NCI-H1092 (cell line): Measurements from ENCODE around the gene TBC1D22A.
"Not testable (repeated sequence)": the region's sequence is repeated elsewhere in the genome, so short reads cannot be mapped to it uniquely, and the experiment has no call there.

Experiments
- DNase-seq: peaks from one replicate; lab custom pipeline; 2025; lab: John Stamatoyannopoulos, UW

TBC1D22A gene

GRCh38 chr22:46762238-46763050 is at the start of gene TBC1D22A:
TSS of gene TBC1D22A (plus strand) at chr22:46762650. CDS start at chr22:46762787, 137 bp downstream.
- DNase-seq, result peak; percentile 67

DNA sequence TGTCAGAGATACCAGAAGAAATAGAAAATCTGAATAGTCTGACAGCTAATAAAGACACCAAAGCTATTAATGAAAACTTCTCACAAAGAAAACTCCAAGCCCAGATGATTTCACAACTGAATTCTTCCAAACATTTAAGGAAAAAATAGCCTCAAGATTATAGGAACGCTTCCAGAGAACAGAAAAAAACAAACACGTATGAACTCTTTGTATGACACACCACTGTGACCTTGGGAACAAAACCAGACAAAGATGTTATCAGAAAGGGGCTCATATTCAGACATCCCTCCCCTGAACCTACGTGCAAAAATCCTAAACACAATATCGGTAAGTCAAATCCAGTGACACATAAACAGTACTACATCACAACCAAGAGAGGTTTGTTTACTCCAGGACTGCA is 47.9 kb upstream of the TBC1D22A start:
- no peak for DNase-seq

- DNase-seq, result no peak
These were observed 42.5 kb upstream of the TBC1D22A start for GRCh38 chr22:46719921-46720320.

- no peak for DNase-seq
These were observed 40.9 kb upstream of the TBC1D22A start for GRCh38 chr22:46721501-46722085.

GRCh38 chr22:46723882-46724281 is 38.6 kb upstream of the TBC1D22A start:
- no peak for DNase-seq

DNA sequence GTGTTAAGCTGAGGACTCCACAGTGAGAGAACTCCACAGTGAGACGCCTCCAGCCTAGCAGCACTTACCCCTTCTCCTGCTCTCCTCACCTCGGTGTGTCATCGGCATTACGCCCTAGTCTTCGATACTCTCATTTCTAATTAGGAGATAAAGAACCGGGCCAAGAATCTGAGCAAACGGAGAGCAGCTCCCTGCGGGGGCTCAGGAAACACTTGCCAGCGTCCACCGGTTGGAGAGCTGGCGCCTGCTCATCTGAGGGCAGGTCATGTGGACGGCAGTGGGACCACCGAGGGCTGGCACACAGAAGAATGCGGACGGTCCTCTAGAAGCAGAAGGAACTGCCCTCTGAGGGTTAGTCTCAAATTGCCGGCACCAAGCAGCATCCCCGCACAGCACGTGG is 37.4 kb upstream of the TBC1D22A start:
- DNase-seq, result no peak

DNA sequence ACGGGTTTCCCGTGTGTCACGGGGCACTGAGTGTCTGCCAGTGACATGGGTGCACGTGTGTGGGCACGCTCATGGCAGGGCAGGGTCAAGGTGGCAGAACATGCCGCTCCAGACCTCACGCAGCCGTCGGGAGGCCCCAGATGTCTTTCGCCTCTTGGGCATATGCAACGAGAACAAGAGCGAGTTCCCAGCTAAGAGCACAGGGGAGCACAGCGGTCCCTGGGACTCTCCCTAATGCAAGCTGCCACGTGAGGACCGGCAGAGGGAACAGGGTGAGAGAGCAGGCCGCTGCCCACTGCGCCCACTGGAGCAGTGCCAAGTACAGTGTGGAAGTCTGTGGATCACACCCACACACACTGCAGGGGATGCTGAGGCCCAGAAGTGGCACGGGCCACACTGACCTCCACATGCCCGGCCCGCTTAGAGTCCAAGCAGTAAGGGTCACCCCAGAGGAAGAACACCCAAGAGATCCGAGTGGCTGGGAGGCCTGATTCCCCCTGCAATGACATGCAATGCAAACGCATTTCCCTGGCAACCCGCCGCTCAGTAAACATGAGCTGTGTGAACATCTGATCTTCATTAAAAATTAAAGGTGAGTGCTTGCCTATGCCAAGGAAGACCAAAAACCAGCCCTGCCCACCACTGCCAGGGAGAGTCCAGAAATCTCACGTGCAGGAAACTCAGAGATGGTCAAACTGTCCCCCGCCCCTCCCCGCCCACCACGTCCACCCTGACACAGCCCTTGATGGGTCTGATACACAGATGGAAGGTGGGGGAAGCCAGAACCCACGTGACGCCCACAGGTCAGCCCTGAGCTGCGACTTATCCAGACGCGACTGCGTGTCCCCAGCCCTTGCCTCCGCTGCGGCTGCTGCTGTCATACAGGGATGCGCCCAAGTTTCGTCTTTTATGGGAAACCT is 36.1 kb upstream of the TBC1D22A start:
- DNase-seq, result peak; percentile 56

GRCh38 chr22:46726986-46727317 is 35.5 kb upstream of the TBC1D22A start:
- DNase-seq, result no peak

DNA sequence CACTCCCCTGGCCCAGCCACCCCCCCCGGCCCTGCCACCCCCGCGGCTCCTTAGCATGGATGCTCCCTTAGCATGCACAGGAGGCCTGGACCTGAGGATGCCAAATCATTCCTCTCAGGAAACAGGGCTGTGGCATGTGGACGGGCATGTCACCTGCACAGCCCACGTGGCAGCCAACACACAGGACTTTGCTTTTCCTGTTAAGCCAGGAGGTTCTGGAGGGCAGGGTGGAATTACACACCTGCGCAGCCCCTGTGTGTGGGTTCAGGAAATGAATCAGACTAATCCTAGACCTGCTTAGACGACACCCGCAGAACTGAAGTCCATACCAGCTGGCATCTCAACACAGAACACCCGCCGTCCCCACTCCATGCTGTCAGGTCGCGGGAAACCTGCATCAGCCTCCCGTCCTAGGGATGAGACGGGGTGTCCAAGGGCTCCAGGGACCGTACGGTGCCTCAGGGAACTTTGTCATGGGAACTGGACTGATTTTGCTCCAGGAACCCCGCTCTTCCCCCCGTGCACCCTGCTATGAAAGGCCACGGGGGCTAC is 34.6 kb upstream of the TBC1D22A start:
- DNase-seq, result no peak

- no peak for DNase-seq
These were observed 34.0 kb upstream of the TBC1D22A start for GRCh38 chr22:46728470-46728869.

- DNase-seq, result no peak
These were observed 31.7 kb upstream of the TBC1D22A start for GRCh38 chr22:46730568-46731245.

DNA sequence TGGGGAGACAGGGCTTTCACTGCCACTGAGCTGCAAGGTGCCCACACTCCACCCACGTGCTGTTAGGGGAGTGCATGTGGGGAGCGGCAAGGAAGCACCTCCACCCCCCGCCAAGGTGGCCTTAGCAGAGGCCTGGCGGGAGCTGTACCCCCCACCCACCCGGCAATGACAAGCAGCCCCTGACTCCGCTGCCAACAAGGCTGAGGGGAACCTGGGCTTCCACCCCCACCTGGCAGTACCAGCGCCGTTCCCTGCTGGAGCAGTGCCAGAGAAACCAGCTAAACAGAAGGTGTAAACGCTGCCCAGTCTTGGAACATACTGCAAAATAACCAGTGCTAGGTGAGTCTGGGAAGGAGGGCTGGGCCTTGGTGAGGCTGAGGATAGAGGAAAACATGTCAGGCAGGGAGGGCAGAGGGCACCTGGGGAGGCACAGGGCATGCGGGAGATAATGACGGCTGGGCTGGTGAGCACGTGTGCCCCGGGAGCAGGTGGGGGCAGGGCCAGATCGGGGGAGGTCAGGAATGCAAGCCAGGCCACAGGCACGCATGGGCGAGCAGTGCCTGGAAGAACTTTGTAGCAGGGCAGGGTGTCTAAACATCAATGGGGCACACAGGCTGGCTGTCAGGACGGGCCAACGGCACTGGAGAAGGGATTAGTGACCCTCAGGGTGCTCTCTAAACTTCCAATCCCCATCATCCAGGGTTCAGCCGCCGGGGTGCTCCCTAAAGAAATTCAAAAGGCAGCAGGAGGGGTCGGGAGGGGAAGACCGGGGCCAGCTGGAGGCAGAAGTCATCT is 31.0 kb upstream of the TBC1D22A start:
- no peak for DNase-seq

DNA sequence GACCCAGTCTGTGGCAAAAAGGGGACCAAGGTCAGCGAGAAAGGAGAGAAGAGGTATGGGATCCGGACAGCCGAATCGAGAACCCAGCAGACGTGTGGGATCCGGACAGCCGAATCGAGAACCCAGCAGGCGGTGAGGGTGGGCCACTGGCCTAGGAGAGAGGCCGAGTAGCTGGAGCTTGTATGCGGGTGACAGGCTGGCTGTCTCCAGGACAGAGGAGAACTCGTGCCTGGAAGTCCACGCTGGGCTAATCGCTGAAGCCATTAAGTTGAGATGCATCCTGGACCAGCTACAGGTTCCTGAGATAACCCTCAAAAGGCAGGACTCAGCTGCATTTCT is 30.4 kb upstream of the TBC1D22A start:
- DNase-seq, result no peak

- DNase-seq, result no peak
These were observed 29.9 kb upstream of the TBC1D22A start for GRCh38 chr22:46732513-46732912.

GRCh38 chr22:46734213-46734722 is 28.2 kb upstream of the TBC1D22A start:
- DNase-seq, result not testable (repeated sequence)

GRCh38 chr22:46734830-46735453 is 27.5 kb upstream of the TBC1D22A start:
- no peak for DNase-seq

GRCh38 chr22:46735747-46736608 is 26.5 kb upstream of the TBC1D22A start:
- no peak for DNase-seq

DNA sequence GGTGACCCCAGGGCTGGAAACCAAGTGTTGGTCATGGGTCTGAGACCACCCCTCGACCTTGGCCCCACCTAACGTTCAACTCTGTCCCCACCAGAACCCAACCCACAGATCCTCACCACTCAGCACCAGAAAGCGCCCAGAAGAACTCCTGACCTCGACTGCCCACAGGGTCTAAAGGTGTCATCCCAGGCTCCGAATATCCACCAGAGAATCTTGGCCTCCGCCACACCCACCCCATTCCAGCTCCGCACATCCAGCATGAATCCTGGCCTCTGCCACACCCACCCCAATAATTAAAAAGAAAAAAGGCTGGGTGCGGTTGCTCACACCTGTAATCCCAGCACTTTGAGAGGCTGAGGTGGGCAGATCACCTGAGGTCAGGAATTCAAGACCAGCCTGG is 25.7 kb upstream of the TBC1D22A start:
- DNase-seq, result no peak
